Activated T-cell treated with anti-CD3 and anti-CD28 coated beads, Interleukin-2, amount 50 U/mL, for 72 hours (primary cell): ENCODE data around the gene POU2F1. TPM values are rescaled to one million over a fixed set of nuclear protein-coding genes. Genes with fewer than 3 reads are reported as not detected.

Experiments used
- ATAC-seq, 2 donors: fragments of 150-1000 bp; cut with Tn5 transposase; replicated peaks in 1 of 2; 2 replicates each; pipeline ENCODE4 v1.10.0; 2021; ENCODE audit warnings: moderate library complexity in 2 of 2, mild to moderate bottlenecking in 1 of 2
- DNase-seq, 2 donors: peaks; one replicate each; pipeline ENCODE4 v3.0.0; 2021 to 2022; ENCODE audit warnings: mixed read lengths in 1 of 2
- H3K27ac Mint-ChIP-seq: one replicate; pipeline ENCODE4 v1.8.0; 2022; ENCODE audit warnings: mild to moderate bottlenecking, moderate library complexity, mixed read lengths
- H3K27me3 Mint-ChIP-seq: one replicate; pipeline ENCODE4 v1.8.0; 2022; ENCODE audit warnings: low read depth, mixed read lengths
- H3K36me3 Mint-ChIP-seq, 2 donors: one replicate each; pipeline ENCODE4 v1.8.0; 2022; ENCODE audit warnings: mixed read lengths in 2 of 2, mild to moderate bottlenecking in 1 of 2; ENCODE audit not compliant: insufficient read depth in 2 of 2
- H3K4me1 Mint-ChIP-seq: one replicate; pipeline ENCODE4 v1.8.0; 2022; ENCODE audit warnings: low read depth, mixed read lengths
- H3K4me3 Mint-ChIP-seq, 2 donors: one replicate each; pipeline ENCODE4 v1.8.0; 2022; ENCODE audit warnings: mild to moderate bottlenecking in 2 of 2, mixed read lengths in 2 of 2, moderate library complexity in 2 of 2
- H3K9me3 Mint-ChIP-seq, 2 donors: one replicate each; pipeline ENCODE4 v1.8.0; 2022; ENCODE audit warnings: mixed read lengths in 2 of 2
- total RNA-seq, 2 donors: library from RNA; stranded (reverse); gene quantifications; one replicate each; pipeline ENCODE4 v1.2.3, GENCODE V29; 2022

Gene POU2F1
- total RNA-seq, 2 donors from 2014 or later, result 29.4 to 39.6 TPM

DNA sequence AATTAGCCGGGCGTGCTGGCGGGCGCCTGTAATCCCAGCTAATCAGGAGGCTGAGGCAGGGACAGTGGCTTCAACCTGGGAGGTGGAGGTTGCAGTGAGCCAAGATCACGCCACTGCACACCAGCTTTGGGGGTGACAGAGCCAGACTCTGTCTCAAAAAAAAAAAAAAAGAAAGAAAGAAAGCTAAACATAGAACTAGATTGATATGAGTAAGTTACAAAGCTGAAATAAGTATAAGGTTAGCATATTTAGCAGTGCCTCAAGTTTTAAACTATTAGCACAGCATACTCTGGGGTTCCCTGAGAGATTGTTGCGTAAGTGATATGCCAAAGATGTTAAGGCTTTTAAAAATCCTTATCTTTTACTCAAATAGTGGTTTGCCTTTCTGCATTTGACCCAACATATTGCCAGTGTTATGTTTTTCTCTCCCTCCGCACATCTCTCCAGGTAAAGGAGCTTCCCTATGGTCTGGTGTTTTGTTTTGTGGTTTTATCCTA lies 171.6 kb downstream of the POU2F1 start:
- Mint-ChIP-seq H3K27me3 (no peaks in the 10 kb centered on the region), H3K27ac (no peak overlapping the region), H3K4me1 (no peaks in the 10 kb centered on the region), H3K36me3 (peaks cover 0 to 5% of the 10 kb centered on the region in 2 donors), H3K4me3 (no peak overlapping the region), H3K9me3 (no peaks in the 10 kb centered on the region)
- no peak for ATAC-seq
- DNase-seq, result no peak

DNA sequence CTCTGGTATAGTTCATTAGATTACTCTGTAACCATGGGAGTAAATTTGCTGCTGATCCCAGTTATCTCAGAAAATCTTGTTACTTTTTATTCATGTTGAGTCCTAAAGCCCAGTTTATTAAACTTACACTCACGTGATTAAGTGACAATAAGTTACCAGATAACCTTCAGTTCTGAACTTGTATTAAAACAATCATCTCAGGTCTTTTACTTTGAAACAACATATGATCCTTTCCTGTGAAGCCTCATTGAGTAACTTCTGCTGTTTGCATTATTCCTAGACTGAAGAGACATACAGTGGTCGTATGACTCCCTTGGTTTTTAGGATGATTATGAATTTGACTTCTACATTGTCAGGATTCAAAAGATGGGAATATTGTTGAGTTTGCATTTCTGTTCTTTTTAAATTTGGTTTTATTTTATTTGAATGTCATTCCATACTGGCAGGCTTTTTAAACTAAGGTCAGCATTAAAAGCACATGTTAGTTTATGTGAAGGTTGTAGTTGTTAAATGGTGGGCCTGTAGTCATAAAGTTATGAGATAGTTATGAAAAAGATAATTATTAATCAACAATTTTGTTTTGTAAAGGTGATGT lies 179.8 kb downstream of the POU2F1 start:
- Mint-ChIP-seq H3K27ac (no peak overlapping the region), H3K4me1 (no peaks in the 10 kb centered on the region), H3K9me3 (no peaks in the 10 kb centered on the region), H3K4me3 (no peak overlapping the region), H3K36me3 (peaks cover 3 to 22% of the 10 kb centered on the region in 2 donors), H3K27me3 (no peaks in the 10 kb centered on the region)
- no peak for DNase-seq
- ATAC-seq, result no peak

DNA sequence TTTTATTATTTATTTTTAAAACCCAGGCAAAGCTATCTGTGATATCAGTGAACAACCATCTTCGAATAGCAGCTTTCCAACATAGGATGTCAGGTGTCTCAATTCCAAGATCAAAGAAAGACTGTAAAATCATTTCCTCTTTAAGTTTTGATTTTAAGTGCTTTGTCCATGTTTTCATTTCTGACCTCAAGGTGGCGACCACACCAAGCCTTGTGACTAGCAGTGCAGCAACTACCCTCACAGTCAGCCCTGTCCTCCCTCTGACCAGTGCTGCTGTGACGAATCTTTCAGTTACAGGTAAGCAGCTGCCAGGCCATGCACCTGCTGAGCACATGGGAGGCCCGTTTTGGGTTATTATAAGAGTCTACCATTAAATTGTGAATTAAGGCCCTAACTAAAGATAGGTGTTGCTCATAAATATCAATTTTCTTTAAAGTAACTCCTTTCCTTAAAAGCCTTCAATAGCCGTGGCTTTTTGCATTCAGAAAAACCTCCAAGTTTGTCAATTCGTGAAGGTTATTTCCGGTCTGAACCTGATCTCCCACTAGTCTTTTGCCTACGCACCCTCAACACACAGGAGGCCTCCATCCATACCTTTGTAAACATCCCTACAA lies 180.7 kb downstream of the POU2F1 start:
- no peak overlapping the region for H3K4me3 Mint-ChIP-seq
- no peaks in the 10 kb centered on the region for H3K27me3 Mint-ChIP-seq
- DNase-seq (peak; percentile 42 to 55), ATAC-seq (peak; percentile 68 to 73)
- peaks cover 3 to 24% of the 10 kb centered on the region in 2 donors for H3K36me3 Mint-ChIP-seq
- H3K27ac Mint-ChIP-seq, result no peak overlapping the region
- H3K9me3 Mint-ChIP-seq, result no peaks in the 10 kb centered on the region
- no peaks in the 10 kb centered on the region for H3K4me1 Mint-ChIP-seq

DNA sequence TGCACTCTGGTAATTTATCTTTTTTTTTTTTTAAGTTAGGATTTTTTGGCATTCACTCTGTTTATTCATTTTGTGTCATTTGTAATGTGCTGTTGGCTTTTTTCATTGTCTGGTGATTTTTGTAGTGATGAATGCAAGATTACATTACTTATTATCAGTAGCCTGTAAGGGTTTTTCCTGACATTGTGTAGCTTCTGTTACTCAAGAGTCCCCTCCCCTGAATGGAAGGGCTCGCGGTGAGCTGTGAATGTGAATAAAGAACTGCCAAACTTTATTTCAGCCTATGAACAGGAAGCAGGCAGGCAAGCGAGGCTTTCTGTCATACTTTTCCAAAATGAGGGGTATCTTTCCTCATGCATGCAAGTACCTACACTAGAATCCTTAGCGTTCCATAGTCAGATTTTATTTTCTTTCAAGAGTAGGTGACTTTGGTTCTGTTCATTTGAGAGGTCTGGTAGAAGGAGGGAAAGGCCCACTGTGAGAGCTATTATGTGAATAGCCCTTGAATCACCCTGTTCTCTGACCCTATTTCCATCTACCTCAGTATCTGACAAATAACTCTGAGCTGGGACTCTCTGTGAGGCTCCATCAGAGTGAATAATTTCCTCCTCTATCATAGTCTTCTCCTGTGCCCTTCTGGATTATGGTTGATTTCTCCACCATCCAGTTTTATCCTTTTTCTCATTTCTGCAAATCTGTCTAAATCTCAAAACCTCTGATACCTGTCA lies 183.6 kb downstream of the POU2F1 start:
- H3K4me3 Mint-ChIP-seq, result no peak overlapping the region
- no peaks in the 10 kb centered on the region for H3K9me3 Mint-ChIP-seq
- H3K27me3 Mint-ChIP-seq, result no peaks in the 10 kb centered on the region
- peaks cover 0 to 17% of the 10 kb centered on the region in 2 donors for H3K36me3 Mint-ChIP-seq
- H3K4me1 Mint-ChIP-seq, result no peaks in the 10 kb centered on the region
- peak overlapping the region; percentile 1 for H3K27ac Mint-ChIP-seq
- DNase-seq (no peak), ATAC-seq (no peak)

DNA sequence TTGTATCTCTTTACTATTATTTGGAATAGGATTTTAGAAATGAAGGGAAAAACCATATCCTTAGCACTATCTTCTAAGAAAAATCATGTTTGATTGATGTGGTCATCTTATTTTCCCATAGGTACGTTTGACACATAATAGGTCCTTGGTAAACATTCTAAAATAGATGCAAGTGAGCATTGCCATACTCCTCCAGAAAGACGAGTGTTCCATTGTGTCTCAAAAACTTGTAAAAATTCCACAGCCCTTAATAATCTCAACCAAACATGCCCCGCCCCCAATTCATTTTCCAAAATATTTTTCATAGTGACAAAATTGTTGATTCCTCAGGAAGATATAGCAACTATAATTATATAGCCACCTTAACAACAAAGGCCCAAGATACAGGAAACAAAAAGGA lies 184.2 kb downstream of the POU2F1 start:
- Mint-ChIP-seq H3K4me3 (no peak overlapping the region), H3K27me3 (no peaks in the 10 kb centered on the region), H3K9me3 (no peaks in the 10 kb centered on the region), H3K4me1 (no peaks in the 10 kb centered on the region), H3K27ac (peak overlapping the region; percentile 1), H3K36me3 (peaks cover 0 to 17% of the 10 kb centered on the region in 2 donors)
- ATAC-seq (no peak), DNase-seq (no peak)

DNA sequence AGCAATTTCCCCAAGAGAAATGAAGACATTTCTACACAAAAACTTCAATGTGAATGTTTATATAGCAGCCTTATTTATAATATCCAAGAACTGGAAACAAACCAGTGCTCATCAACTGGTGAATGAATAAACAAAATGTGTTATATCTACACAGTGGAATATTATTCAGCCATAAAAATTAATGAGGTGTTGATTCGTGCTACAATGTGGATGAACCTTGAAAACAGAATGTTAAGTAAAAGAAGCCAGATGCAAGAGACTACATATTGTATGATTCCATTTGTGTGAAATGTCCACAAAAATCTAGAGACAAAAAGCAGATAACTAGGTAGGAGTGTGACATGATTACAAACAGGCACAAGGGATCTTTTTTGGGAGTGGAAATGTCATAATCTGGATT lies 187.7 kb downstream of the POU2F1 start:
- no peak for DNase-seq
- H3K9me3 Mint-ChIP-seq, result no peaks in the 10 kb centered on the region
- ATAC-seq, result no peak
- H3K27ac Mint-ChIP-seq, result no peak overlapping the region
- H3K36me3 Mint-ChIP-seq, result peaks cover 4 to 14% of the 10 kb centered on the region in 2 donors
- H3K27me3 Mint-ChIP-seq, result no peaks in the 10 kb centered on the region
- H3K4me1 Mint-ChIP-seq, result peaks cover 23% of the 10 kb centered on the region
- no peak overlapping the region for H3K4me3 Mint-ChIP-seq

DNA sequence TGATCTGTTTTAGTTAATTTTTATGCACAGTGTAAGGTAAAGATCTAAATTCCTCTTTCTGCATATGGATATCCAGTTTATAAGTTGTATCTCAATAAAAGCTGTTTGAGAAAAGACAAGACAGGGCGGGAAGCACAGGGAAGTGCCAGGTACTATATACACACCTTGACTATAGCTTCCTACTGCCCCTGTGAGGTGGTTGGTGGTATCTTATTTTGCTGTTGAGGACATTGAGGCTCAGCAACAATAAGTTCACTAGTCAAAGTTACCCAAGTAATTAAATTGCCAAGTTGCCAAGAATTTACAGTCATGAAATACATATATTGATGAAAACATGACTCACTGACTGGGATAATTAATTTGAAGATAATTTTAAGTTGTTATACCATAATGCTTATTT lies 188.5 kb downstream of the POU2F1 start:
- ATAC-seq (no peak), DNase-seq (no peak)
- H3K4me1 Mint-ChIP-seq, result peaks cover 26% of the 10 kb centered on the region
- H3K4me3 Mint-ChIP-seq, result no peak overlapping the region
- peak overlapping the region; percentile 36 for H3K27ac Mint-ChIP-seq
- no peaks in the 10 kb centered on the region for H3K27me3 Mint-ChIP-seq
- H3K36me3 Mint-ChIP-seq, result peaks cover 4 to 13% of the 10 kb centered on the region in 2 donors
- H3K9me3 Mint-ChIP-seq, result no peaks in the 10 kb centered on the region

DNA sequence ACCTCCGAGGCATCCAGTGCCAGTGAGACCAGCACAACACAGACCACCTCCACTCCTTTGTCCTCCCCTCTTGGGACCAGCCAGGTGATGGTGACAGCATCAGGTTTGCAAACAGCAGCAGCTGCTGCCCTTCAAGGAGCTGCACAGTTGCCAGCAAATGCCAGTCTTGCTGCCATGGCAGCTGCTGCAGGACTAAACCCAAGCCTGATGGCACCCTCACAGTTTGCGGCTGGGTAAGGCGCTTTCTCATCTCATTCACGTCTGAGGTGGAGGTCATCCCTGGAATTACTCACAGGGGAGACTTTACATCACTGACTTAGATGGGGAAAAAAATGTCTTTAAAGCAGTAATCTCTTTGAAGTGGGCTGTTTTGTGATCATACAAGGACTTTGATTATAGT lies 191.4 kb downstream of the POU2F1 start:
- Mint-ChIP-seq H3K36me3 (peaks cover 7 to 10% of the 10 kb centered on the region in 2 donors), H3K9me3 (no peaks in the 10 kb centered on the region), H3K27me3 (no peaks in the 10 kb centered on the region), H3K27ac (peak overlapping the region; percentile 40), H3K4me1 (peaks cover 33% of the 10 kb centered on the region), H3K4me3 (peak overlapping the region; percentile 52 to 64)
- DNase-seq (peak; percentile 43 to 51), ATAC-seq (peak; percentile 78 to 88)

DNA sequence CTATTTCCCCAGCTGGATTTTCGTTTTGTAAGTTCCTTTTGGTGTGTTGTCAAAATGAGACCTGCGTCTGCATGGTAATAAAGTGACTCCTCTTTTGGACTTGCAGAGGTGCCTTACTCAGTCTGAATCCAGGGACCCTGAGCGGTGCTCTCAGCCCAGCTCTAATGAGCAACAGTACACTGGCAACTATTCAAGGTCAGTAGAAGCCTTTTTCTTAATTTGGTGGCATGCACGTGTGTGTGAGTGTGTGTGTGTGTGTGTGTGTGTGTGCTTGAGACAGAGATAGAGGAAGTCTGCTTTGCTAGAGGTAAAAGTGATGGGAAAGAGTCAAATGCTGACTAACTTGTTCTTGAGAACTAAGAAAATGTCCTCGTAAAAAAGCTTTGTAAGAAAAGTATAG lies 192.2 kb downstream of the POU2F1 start:
- H3K27me3 Mint-ChIP-seq, result no peaks in the 10 kb centered on the region
- H3K36me3 Mint-ChIP-seq, result peaks cover 7 to 10% of the 10 kb centered on the region in 2 donors
- DNase-seq (no peak), ATAC-seq (peak; percentile 45 to 57)
- peak overlapping the region; percentile 40 for H3K27ac Mint-ChIP-seq
- H3K4me1 Mint-ChIP-seq, result peaks cover 33% of the 10 kb centered on the region
- H3K4me3 Mint-ChIP-seq, result peak overlapping the region in 1 of 2 donors; percentile 16
- H3K9me3 Mint-ChIP-seq, result no peaks in the 10 kb centered on the region

DNA sequence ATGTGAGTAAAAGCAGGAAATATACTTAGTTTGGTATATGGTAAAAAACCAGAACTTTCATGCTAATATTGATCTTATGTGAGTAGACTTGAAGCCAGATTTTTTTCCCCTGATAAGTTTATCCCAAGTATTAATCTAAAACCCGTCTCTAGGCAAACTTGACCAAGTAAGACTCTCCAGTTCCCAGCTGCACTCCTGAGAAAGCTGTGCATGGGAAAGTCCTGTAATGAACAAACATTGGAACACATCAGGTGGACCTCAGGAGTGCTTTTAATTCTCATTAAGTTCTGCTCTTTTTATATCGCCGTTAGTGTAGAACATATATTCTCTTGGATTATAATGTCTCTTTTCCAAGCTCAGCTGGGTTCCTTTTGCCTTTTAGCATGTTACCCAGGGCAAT lies 192.6 kb downstream of the POU2F1 start:
- no peaks in the 10 kb centered on the region for H3K27me3 Mint-ChIP-seq
- DNase-seq (no peak), ATAC-seq (no peak)
- no peaks in the 10 kb centered on the region for H3K9me3 Mint-ChIP-seq
- peaks cover 7 to 10% of the 10 kb centered on the region in 2 donors for H3K36me3 Mint-ChIP-seq
- H3K4me1 Mint-ChIP-seq, result peaks cover 33% of the 10 kb centered on the region
- H3K27ac Mint-ChIP-seq, result peak overlapping the region; percentile 43
- H3K4me3 Mint-ChIP-seq, result peak overlapping the region in 1 of 2 donors; percentile 16

DNA sequence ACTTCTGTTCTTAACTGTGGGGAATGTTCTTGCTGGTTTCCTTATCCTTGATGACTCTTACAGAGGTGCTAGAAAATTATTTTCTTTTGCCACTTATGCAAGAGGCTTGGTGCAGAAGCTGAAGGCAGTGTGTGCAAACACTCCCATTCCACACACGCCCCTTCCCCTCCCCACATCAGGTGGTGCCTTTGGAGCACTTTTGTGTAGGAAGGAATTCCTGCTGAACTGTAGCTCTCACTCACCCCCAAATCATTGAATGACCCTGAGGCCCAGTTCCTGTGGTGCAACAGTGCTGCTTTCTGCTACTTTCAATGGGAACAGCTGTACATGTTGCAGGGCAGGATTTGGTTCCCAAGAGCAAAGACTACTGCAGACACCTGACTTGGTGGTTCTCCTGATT lies 195.8 kb downstream of the POU2F1 start:
- Mint-ChIP-seq H3K27me3 (no peaks in the 10 kb centered on the region), H3K9me3 (no peaks in the 10 kb centered on the region), H3K4me1 (peaks cover 35% of the 10 kb centered on the region), H3K27ac (peak overlapping the region; percentile 18), H3K36me3 (peaks cover 7 to 10% of the 10 kb centered on the region in 2 donors), H3K4me3 (no peak overlapping the region)
- DNase-seq (no peak), ATAC-seq (no peak)

DNA sequence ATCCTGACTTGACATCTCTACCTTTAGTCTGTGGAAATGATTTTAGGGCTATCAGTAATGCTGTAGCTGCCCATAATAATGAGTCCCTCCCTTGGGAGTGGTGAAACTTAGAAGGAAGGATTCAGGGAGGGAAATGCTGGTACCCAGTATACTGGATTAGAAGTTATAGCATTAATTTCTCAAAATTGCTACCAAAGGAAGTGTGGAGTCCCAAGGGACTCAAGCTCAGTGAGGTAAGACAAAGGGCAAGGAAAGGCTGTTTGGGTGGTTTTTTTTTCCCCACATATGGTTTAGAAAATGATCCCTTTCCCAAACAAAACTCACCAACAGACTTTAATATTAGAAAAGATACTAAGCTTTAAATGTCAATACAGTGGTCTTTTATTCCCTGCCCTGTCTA lies 197.7 kb downstream of the POU2F1 start:
- Mint-ChIP-seq H3K27ac (no peak overlapping the region), H3K27me3 (no peaks in the 10 kb centered on the region), H3K4me1 (peaks cover 16% of the 10 kb centered on the region), H3K4me3 (no peak overlapping the region), H3K36me3 (peaks cover 2 to 4% of the 10 kb centered on the region in 2 donors), H3K9me3 (no peaks in the 10 kb centered on the region)
- no peak for DNase-seq
- ATAC-seq, result no peak

DNA sequence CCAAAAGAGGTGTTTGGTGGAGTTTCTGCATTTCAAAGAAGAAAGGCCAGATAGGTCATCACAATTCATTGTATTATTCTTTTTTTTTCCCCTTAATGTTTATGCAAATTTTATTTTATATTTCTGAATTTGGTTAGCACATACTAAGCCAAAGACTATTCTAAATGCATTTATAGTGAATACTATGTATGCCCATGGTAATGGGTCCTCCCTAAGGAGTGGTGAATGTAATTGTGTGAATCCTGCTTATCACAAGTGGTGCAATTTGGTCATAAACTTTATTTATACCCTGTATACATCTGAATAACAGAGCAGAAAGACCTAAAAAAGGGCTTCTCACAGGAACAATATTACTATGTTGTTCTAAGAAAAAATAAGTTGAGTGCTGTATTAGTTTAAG lies 198.6 kb downstream of the POU2F1 start:
- H3K27ac Mint-ChIP-seq, result peak overlapping the region; percentile 42
- no peak overlapping the region for H3K4me3 Mint-ChIP-seq
- DNase-seq (no peak), ATAC-seq (no peak)
- no peaks in the 10 kb centered on the region for H3K9me3 Mint-ChIP-seq
- peaks cover 12% of the 10 kb centered on the region for H3K4me1 Mint-ChIP-seq
- peaks cover 2 to 4% of the 10 kb centered on the region in 2 donors for H3K36me3 Mint-ChIP-seq
- no peaks in the 10 kb centered on the region for H3K27me3 Mint-ChIP-seq
